HEK293 (cell line): Measurements from ENCODE around the gene ANKRD40CL.

ENCODE experiments used
- CTCF ChIA-PET: fragments of 350-600 bp; formaldehyde crosslinking; extraction: SDS; loops from one replicate; lab custom pipeline; 2021; ENCODE audit warnings: antibody characterized with exemption; lab: Yijun Ruan, JAX
- POLR2A ChIA-PET: fragments of 300-600 bp; formaldehyde crosslinking; extraction: SDS; loops from one replicate; lab custom pipeline; 2020; ENCODE audit warnings: antibody characterized with exemption, inconsistent platforms; lab: Yijun Ruan, JAX
- H3K27ac ChIP-seq: fragments of 200-500 bp; sonication (Bioruptor generic); 2 replicates; pipeline ENCODE4 v1.5.1; 2014; ENCODE audit warnings: low read depth, low read length, control low read depth, inconsistent platforms; ENCODE audit errors: extremely low read depth
- H3K36me3 ChIP-seq, 2 experiments: fragments of 200-500 bp in 1 of 2; sonication (Bioruptor generic) in 1 of 2; 1 replicate in 1 of 2; 2 replicates in 1 of 2; pipeline ENCODE4 v1.5.1; 2014 to 2017; ENCODE audit warnings: inconsistent platforms in 2 of 2, low read length in 2 of 2; ENCODE audit not compliant: control insufficient read depth in 2 of 2, insufficient read depth in 1 of 2
- H3K4me1 ChIP-seq: fragments of 200-500 bp; sonication (Bioruptor generic); 2 replicates; pipeline ENCODE4 v1.5.1; 2014; ENCODE audit warnings: mild to moderate bottlenecking, low read length, inconsistent platforms; ENCODE audit not compliant: control insufficient read depth, insufficient read depth
- H3K4me3 ChIP-seq: 2 replicates; pipeline ENCODE4 v1.5.1; 2011; ENCODE audit warnings: low read depth, mild to moderate bottlenecking, control low read depth, low read length, moderate library complexity
- H3K9me3 ChIP-seq: fragments of 200-500 bp; sonication (Bioruptor generic); 2 replicates; pipeline ENCODE4 v1.5.1; 2014; ENCODE audit warnings: low read depth, low read length, inconsistent platforms; ENCODE audit not compliant: control insufficient read depth, insufficient read depth
- BCL11B ChIP-seq: fragments of 450-650 bp; formaldehyde crosslinking; IDR thresholded peaks from 2 replicates; pipeline ENCODE4 v1.5.1; 2016; ENCODE audit warnings: low read depth, missing biosample characterization, missing genetic modification characterization
- KLF7 ChIP-seq: fragments of 450-650 bp; formaldehyde crosslinking; IDR thresholded peaks from 2 replicates; pipeline ENCODE4 v1.5.1; 2016; ENCODE audit warnings: missing biosample characterization, missing genetic modification characterization, borderline replicate concordance
- KLF8 ChIP-seq: fragments of 450-650 bp; formaldehyde crosslinking; IDR thresholded peaks from 2 replicates; pipeline ENCODE4 v1.5.1; 2016; ENCODE audit warnings: missing biosample characterization, missing genetic modification characterization
- ZFP41 ChIP-seq: fragments of 450-650 bp; formaldehyde crosslinking; IDR thresholded peaks from 2 replicates; pipeline ENCODE4 v1.5.1; 2016; ENCODE audit warnings: missing biosample characterization, missing genetic modification characterization, borderline replicate concordance
- ZNF112 ChIP-seq: fragments of 450-650 bp; formaldehyde crosslinking; IDR thresholded peaks from 2 replicates; pipeline ENCODE4 v1.5.0; 2017; ENCODE audit warnings: missing biosample characterization, missing genetic modification characterization
- ZNF175 ChIP-seq: fragments of 450-650 bp; formaldehyde crosslinking; IDR thresholded peaks from 2 replicates; pipeline ENCODE4 v1.5.1; 2016; ENCODE audit warnings: missing biosample characterization, missing genetic modification characterization
- ZNF266 ChIP-seq: fragments of 450-650 bp; formaldehyde crosslinking; IDR thresholded peaks from 2 replicates; pipeline ENCODE4 v1.5.1; 2016; ENCODE audit warnings: missing biosample characterization, missing genetic modification characterization, low read depth
- ZNF324 ChIP-seq: fragments of 450-650 bp; formaldehyde crosslinking; IDR thresholded peaks from 2 replicates; pipeline ENCODE4 v1.5.1; 2016; ENCODE audit warnings: missing biosample characterization, missing genetic modification characterization
- ZNF394 ChIP-seq: fragments of 450-650 bp; formaldehyde crosslinking; IDR thresholded peaks from 2 replicates; pipeline ENCODE4 v1.5.1; 2016; ENCODE audit warnings: missing biosample characterization, missing genetic modification characterization, mild to moderate bottlenecking, moderate library complexity, borderline replicate concordance
- ZNF404 ChIP-seq: fragments of 450-650 bp; formaldehyde crosslinking; IDR thresholded peaks from 2 replicates; pipeline ENCODE4 v1.5.1; 2017; ENCODE audit warnings: missing biosample characterization, missing genetic modification characterization
- ZNF610 ChIP-seq: fragments of 450-650 bp; formaldehyde crosslinking; IDR thresholded peaks from 2 replicates; pipeline ENCODE4 v1.5.1; 2016; ENCODE audit warnings: missing biosample characterization, missing genetic modification characterization, borderline replicate concordance
- ZNF76 ChIP-seq: fragments of 450-650 bp; formaldehyde crosslinking; IDR thresholded peaks from 2 replicates; pipeline ENCODE4; 2016; ENCODE audit warnings: low read depth, missing biosample characterization, missing genetic modification characterization, borderline replicate concordance
- ZNF791 ChIP-seq: fragments of 450-650 bp; formaldehyde crosslinking; IDR thresholded peaks from 2 replicates; pipeline ENCODE4 v1.5.1; 2016; ENCODE audit warnings: missing biosample characterization, missing genetic modification characterization
- TF ChIP-seq, protein P1 (sequence below): fragments of 450-650 bp; formaldehyde crosslinking; IDR thresholded peaks from 2 replicates; pipeline ENCODE4 v1.5.1; 2016; ENCODE audit warnings: missing biosample characterization, missing genetic modification characterization
- TF ChIP-seq, protein P2 (sequence below): fragments of 450-650 bp; formaldehyde crosslinking; IDR thresholded peaks from 2 replicates; pipeline ENCODE4 v1.5.1; 2016; ENCODE audit warnings: missing biosample characterization, missing genetic modification characterization
- TF ChIP-seq, protein P3 (sequence below): fragments of 450-650 bp; formaldehyde crosslinking; IDR thresholded peaks from 2 replicates; pipeline ENCODE4 v1.5.1; 2016; ENCODE audit warnings: missing biosample characterization, missing genetic modification characterization
- TF ChIP-seq, protein P4 (sequence below): fragments of 450-650 bp; formaldehyde crosslinking; IDR thresholded peaks from 2 replicates; pipeline ENCODE4 v1.5.1; 2016; ENCODE audit warnings: missing biosample characterization, missing genetic modification characterization
- TF ChIP-seq, protein P5 (sequence below): fragments of 450-650 bp; formaldehyde crosslinking; IDR thresholded peaks from 2 replicates; pipeline ENCODE4 v1.5.1; 2016; ENCODE audit warnings: missing biosample characterization, missing genetic modification characterization, borderline replicate concordance
- TF ChIP-seq, protein P6 (sequence below): fragments of 450-650 bp; formaldehyde crosslinking; optimal IDR thresholded peaks from 2 replicates; pipeline ENCODE3; 2016; ENCODE audit warnings: missing biosample characterization, mild to moderate bottlenecking, missing genetic modification characterization

The ANKRD40CL gene

DNA sequence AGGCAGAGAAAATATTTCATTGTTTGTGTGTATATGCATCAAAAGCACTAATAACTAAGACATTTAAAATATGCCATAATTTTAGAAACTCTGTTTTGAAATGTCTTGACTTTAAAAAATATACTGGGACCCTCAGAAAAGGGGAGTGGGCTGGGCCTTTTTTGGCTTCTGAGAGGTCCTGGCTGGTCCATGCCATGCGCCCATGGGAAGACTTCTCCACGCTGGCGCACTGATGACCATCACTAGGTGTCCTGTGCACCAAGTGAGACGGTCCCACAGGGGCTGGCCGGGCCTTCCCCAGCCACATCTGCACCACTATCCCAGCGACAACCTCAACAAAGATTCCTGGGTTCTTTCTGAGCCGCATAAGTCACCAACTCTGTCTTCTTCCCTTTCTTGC lies 41.1 kb upstream of the ANKRD40CL start:
- Histone ChIP-seq H3K4me3 (no peak overlapping the region), H3K9me3 (no peaks in the 10 kb centered on the region), H3K27ac (no peak overlapping the region), H3K4me1 (no peaks in the 10 kb centered on the region; the same call in 1 of the 2 replicates), H3K36me3 (no peaks in the 10 kb centered on the region)
- no peak for TF ChIP-seq ZNF610 (tag by site-specific recombination)
- TF ChIP-seq ZNF112 (tag by site-specific recombination), result no peak
- TF ChIP-seq ZNF76 (tag by site-specific recombination), result no peak
- TF ChIP-seq ZNF324, result no peak
- TF ChIP-seq ZNF394, result no peak
- TF ChIP-seq KLF7 (tag by site-specific recombination), result no peak
- TF ChIP-seq, protein P1, sequence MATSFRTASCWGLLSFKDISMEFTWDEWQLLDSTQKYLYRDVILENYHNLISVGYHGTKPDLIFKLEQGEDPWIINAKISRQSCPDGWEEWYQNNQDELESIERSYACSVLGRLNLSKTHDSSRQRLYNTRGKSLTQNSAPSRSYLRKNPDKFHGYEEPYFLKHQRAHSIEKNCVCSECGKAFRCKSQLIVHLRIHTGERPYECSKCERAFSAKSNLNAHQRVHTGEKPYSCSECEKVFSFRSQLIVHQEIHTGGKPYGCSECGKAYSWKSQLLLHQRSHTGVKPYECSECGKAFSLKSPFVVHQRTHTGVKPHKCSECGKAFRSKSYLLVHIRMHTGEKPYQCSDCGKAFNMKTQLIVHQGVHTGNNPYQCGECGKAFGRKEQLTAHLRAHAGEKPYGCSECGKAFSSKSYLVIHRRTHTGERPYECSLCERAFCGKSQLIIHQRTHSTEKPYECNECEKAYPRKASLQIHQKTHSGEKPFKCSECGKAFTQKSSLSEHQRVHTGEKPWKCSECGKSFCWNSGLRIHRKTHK (tag by site-specific recombination), result no peak
- TF ChIP-seq ZNF266 (tag by site-specific recombination), result no peak
- TF ChIP-seq, protein P2, sequence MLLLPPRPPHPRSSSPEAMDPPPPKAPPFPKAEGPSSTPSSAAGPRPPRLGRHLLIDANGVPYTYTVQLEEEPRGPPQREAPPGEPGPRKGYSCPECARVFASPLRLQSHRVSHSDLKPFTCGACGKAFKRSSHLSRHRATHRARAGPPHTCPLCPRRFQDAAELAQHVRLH (tag by site-specific recombination), result no peak
- TF ChIP-seq BCL11B, result no peak
- TF ChIP-seq, protein P3, sequence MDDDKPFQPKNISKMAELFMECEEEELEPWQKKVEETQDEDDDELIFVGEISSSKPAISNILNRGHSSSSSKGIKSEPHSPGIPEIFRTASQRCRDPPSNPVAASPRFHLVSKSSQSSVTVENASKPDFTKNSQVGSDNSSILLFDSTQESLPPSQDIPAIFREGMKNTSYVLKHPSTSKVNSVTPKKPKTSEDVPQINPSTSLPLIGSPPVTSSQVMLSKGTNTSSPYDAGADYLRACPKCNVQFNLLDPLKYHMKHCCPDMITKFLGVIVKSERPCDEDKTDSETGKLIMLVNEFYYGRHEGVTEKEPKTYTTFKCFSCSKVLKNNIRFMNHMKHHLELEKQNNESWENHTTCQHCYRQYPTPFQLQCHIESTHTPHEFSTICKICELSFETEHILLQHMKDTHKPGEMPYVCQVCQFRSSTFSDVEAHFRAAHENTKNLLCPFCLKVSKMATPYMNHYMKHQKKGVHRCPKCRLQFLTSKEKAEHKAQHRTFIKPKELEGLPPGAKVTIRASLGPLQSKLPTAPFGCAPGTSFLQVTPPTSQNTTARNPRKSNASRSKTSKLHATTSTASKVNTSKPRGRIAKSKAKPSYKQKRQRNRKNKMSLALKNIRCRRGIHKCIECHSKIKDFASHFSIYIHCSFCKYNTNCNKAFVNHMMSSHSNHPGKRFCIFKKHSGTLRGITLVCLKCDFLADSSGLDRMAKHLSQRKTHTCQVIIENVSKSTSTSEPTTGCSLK (tag by site-specific recombination), result no peak
- TF ChIP-seq, protein P4, sequence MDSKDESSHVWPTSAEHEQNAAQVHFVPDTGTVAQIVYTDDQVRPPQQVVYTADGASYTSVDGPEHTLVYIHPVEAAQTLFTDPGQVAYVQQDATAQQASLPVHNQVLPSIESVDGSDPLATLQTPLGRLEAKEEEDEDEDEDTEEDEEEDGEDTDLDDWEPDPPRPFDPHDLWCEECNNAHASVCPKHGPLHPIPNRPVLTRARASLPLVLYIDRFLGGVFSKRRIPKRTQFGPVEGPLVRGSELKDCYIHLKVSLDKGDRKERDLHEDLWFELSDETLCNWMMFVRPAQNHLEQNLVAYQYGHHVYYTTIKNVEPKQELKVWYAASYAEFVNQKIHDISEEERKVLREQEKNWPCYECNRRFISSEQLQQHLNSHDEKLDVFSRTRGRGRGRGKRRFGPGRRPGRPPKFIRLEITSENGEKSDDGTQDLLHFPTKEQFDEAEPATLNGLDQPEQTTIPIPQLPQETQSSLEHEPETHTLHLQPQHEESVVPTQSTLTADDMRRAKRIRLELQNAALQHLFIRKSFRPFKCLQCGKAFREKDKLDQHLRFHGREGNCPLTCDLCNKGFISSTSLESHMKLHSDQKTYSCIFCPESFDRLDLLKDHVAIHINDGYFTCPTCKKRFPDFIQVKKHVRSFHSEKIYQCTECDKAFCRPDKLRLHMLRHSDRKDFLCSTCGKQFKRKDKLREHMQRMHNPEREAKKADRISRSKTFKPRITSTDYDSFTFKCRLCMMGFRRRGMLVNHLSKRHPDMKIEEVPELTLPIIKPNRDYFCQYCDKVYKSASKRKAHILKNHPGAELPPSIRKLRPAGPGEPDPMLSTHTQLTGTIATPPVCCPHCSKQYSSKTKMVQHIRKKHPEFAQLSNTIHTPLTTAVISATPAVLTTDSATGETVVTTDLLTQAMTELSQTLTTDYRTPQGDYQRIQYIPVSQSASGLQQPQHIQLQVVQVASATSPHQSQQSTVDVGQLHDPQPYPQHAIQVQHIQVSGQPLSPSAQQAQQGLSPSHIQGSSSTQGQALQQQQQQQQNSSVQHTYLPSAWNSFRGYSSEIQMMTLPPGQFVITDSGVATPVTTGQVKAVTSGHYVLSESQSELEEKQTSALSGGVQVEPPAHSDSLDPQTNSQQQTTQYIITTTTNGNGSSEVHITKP (tag by site-specific recombination), result no peak
- TF ChIP-seq, protein P5, sequence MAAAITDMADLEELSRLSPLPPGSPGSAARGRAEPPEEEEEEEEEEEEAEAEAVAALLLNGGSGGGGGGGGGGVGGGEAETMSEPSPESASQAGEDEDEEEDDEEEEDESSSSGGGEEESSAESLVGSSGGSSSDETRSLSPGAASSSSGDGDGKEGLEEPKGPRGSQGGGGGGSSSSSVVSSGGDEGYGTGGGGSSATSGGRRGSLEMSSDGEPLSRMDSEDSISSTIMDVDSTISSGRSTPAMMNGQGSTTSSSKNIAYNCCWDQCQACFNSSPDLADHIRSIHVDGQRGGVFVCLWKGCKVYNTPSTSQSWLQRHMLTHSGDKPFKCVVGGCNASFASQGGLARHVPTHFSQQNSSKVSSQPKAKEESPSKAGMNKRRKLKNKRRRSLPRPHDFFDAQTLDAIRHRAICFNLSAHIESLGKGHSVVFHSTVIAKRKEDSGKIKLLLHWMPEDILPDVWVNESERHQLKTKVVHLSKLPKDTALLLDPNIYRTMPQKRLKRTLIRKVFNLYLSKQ (tag by site-specific recombination), result no peak
- no peak for TF ChIP-seq ZNF791
- TF ChIP-seq KLF8 (tag by site-specific recombination), result no peak
- TF ChIP-seq ZFP41, result no peak
- no peak for TF ChIP-seq ZNF175 (tag by site-specific recombination)
- no peak for TF ChIP-seq ZNF404 (tag by site-specific recombination)
- TF ChIP-seq, protein P6, sequence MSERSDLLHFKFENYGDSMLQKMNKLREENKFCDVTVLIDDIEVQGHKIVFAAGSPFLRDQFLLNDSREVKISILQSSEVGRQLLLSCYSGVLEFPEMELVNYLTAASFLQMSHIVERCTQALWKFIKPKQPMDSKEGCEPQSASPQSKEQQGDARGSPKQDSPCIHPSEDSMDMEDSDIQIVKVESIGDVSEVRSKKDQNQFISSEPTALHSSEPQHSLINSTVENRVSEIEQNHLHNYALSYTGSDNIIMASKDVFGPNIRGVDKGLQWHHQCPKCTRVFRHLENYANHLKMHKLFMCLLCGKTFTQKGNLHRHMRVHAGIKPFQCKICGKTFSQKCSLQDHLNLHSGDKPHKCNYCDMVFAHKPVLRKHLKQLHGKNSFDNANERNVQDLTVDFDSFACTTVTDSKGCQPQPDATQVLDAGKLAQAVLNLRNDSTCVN (tag by site-specific recombination), result no peak
- TF ChIP-seq, all 188 proteins: peak for 0
- POLR2A ChIA-PET, result no interaction called here
- CTCF ChIA-PET, result interaction anchor here (0.6 to 1.7 kb wide), 4 partner anchors 10 to 257 kb away, joined by 3 to 8 read pairs (median 4); no protein-coding TSS in a partner anchor
